Testis (tissue), 2 donors: Measurements from ENCODE around the gene ZNF208.

Experiments used
- CTCF ChIP-seq, 3 experiments: fragments of 450-650 bp in 2 of 3; fragments of 200-600 bp in 1 of 3; sonication (generic) in 1 of 3; IDR thresholded peaks; one replicate each; pipeline ENCODE4 v1.5.1; 2016 to 2019; ENCODE audit warnings: antibody characterized with exemption in 3 of 3, mild to moderate bottlenecking in 2 of 3, moderate library complexity in 1 of 3
- POLR2A ChIP-seq: fragments of 450-650 bp; IDR thresholded peaks from one replicate; pipeline ENCODE4 v1.6.1; 2017; ENCODE audit warnings: antibody characterized with exemption, mild to moderate bottlenecking, moderate library complexity

- TF ChIP-seq CTCF (IDR thresholded peaks at IDR 0.05) (no peak), POLR2A (no peak)
These were observed 108.2 kb downstream of the ZNF208 start for GRCh38 chr19:21902571-21902970.
